SK-N-SH (cell line): Measurements from ENCODE around the gene ZCCHC8.

ENCODE experiments used
- CHD2 ChIP-seq: fragments of 150-350 bp; IDR thresholded peaks from 2 replicates; pipeline ENCODE4 v1.6.1; 2018; ENCODE audit warnings: low read length; ENCODE audit not compliant: partially characterized antibody
- EP300 ChIP-seq, 2 experiments: IDR thresholded peaks; 2 replicates each; pipeline versions ENCODE4 v1.4.0 to v1.6.1; 2012; ENCODE audit warnings: borderline replicate concordance in 1 of 2, low read depth in 1 of 2, low read length in 1 of 2
- POLR2AphosphoS5 ChIP-seq: IDR thresholded peaks from 2 replicates; pipeline ENCODE4 v1.6.1; 2012; ENCODE audit warnings: low read depth, low read length
- SIN3A ChIP-seq: IDR thresholded peaks from 2 replicates; pipeline ENCODE4 v1.6.1; 2012; ENCODE audit warnings: low read depth, mild to moderate bottlenecking, low read length, moderate library complexity, borderline replicate concordance
- TAF1 ChIP-seq: IDR thresholded peaks from 2 replicates; pipeline ENCODE4 v1.6.1; 2012; ENCODE audit warnings: low read depth, mild to moderate bottlenecking, low read length, moderate library complexity, borderline replicate concordance
- TF ChIP-seq, protein P1 (sequence below): fragments of 200-600 bp; sonication (generic); IDR thresholded peaks from 2 replicates; pipeline ENCODE4 v1.6.1; 2017; ENCODE audit warnings: antibody characterized with exemption, mild to moderate bottlenecking, moderate library complexity
- TF ChIP-seq, protein P2 (sequence below): IDR thresholded peaks from 2 replicates; pipeline ENCODE4 v1.6.1; 2012; ENCODE audit warnings: mild to moderate bottlenecking, low read depth, low read length, moderate library complexity
- TF ChIP-seq, protein P3 (sequence below): fragments of 150-350 bp; IDR thresholded peaks from 2 replicates; pipeline ENCODE4 v1.6.1; 2016; ENCODE audit warnings: mild to moderate bottlenecking, low read depth, low read length

DNA sequence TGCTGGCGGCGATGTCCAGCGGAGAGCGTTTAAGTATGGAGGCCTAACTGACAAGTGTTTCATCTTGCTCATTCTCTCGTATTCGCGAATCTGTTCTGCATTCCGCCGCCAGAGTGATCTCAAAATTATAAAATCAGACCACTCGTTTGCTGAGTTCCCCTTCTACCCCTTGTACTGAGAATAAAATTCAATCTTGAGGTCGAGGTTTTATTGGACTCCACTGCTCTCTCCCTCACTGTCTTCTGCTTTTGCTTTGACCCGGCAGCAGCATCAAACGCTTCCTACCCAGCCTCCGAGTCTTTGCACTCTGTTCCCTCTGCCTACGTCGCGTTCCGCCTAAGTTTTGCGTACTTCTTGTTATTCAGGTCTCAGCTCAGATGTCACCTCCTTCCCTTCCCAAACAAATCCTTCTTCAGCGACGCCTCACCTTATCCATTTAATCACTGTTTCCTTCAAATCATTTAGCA lies 26.8 kb upstream of the ZCCHC8 start:
- TF ChIP-seq CHD2: no peak
- no peak for TF ChIP-seq TAF1
- TF ChIP-seq, protein P1, sequence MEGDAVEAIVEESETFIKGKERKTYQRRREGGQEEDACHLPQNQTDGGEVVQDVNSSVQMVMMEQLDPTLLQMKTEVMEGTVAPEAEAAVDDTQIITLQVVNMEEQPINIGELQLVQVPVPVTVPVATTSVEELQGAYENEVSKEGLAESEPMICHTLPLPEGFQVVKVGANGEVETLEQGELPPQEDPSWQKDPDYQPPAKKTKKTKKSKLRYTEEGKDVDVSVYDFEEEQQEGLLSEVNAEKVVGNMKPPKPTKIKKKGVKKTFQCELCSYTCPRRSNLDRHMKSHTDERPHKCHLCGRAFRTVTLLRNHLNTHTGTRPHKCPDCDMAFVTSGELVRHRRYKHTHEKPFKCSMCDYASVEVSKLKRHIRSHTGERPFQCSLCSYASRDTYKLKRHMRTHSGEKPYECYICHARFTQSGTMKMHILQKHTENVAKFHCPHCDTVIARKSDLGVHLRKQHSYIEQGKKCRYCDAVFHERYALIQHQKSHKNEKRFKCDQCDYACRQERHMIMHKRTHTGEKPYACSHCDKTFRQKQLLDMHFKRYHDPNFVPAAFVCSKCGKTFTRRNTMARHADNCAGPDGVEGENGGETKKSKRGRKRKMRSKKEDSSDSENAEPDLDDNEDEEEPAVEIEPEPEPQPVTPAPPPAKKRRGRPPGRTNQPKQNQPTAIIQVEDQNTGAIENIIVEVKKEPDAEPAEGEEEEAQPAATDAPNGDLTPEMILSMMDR: no peak
- TF ChIP-seq SIN3A: no peak
- TF ChIP-seq POLR2AphosphoS5: no peak
- TF ChIP-seq, protein P2, sequence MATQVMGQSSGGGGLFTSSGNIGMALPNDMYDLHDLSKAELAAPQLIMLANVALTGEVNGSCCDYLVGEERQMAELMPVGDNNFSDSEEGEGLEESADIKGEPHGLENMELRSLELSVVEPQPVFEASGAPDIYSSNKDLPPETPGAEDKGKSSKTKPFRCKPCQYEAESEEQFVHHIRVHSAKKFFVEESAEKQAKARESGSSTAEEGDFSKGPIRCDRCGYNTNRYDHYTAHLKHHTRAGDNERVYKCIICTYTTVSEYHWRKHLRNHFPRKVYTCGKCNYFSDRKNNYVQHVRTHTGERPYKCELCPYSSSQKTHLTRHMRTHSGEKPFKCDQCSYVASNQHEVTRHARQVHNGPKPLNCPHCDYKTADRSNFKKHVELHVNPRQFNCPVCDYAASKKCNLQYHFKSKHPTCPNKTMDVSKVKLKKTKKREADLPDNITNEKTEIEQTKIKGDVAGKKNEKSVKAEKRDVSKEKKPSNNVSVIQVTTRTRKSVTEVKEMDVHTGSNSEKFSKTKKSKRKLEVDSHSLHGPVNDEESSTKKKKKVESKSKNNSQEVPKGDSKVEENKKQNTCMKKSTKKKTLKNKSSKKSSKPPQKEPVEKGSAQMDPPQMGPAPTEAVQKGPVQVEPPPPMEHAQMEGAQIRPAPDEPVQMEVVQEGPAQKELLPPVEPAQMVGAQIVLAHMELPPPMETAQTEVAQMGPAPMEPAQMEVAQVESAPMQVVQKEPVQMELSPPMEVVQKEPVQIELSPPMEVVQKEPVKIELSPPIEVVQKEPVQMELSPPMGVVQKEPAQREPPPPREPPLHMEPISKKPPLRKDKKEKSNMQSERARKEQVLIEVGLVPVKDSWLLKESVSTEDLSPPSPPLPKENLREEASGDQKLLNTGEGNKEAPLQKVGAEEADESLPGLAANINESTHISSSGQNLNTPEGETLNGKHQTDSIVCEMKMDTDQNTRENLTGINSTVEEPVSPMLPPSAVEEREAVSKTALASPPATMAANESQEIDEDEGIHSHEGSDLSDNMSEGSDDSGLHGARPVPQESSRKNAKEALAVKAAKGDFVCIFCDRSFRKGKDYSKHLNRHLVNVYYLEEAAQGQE: no peak
- no peak for TF ChIP-seq EP300 (IDR thresholded peaks at IDR 0.05; ENCODE audit: borderline replicate concordance in 1 of 2, low read depth in 1 of 2, low read length in 1 of 2)
- TF ChIP-seq, protein P3, sequence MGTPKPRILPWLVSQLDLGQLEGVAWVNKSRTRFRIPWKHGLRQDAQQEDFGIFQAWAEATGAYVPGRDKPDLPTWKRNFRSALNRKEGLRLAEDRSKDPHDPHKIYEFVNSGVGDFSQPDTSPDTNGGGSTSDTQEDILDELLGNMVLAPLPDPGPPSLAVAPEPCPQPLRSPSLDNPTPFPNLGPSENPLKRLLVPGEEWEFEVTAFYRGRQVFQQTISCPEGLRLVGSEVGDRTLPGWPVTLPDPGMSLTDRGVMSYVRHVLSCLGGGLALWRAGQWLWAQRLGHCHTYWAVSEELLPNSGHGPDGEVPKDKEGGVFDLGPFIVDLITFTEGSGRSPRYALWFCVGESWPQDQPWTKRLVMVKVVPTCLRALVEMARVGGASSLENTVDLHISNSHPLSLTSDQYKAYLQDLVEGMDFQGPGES: no peak
